GM18951 (cell line): Measurements from ENCODE around the gene CSNK1G2.

ENCODE experiments used
- POLR2A ChIP-seq: IDR thresholded peaks from 4 replicates; pipeline ENCODE4 v1.6.1; 2011; ENCODE audit warnings: mild to moderate bottlenecking; ENCODE audit not compliant: insufficient read length, insufficient read depth; ENCODE audit errors: extremely low read depth
- in situ Hi-C: fragments of 300-500 bp; cut with MboI; formaldehyde crosslinking; loops from one replicate; pipeline ENCODE4 v1.12.0; 2022; ENCODE audit warnings: low sequenced_read_pairs, mixed read lengths, inconsistent platforms; ENCODE audit not compliant: unreplicated experiment

The CSNK1G2 gene

DNA sequence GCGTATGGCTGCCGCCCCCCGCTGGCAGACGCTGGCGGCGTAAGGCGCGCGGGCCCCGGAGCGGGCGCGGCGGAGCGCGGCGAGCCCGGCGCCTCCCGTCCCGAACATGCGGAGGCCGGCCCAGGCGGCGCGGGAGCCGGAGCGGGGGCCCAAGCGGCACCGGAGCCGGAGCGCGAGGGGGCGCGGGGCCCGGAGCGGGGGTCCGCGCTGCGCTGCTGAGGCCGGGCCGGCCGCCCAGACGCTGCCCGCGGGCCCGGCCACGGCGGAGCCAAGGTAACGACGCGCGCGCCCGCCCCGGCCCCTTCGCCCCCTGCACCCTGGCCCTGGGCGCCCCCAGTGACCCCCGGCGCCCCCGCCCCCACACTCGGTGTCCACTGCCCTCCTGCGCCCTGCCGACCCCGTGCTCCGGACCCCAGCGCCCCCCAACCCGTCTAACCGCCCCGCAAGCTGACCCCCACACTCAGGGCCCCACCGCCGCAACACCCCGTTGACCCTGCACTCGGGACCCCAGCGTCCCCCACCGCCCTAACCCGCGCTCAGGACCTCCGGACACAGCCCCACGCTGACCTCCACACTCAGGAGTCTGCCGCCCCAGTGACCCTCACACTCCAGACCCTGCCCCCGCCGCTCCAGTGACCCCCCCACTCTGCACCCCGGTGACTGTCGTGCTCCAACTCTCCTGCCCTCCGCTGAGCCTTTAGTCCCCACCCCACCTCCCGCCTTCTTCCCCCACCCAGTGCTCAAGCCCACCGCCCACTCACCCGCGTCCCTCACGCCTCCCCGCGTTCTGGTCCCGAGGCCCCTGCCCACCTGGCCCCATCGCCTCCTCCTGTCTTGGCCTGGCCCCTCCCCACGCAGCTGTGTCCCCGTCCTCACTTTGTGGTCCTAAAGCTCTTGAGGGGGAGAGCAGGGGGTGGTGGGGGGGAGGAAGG lies at the start of gene CSNK1G2:
Gene CSNK1G2 (plus strand): TSS at position 27 of the 932 bp plus-strand sequence. CDS start 28,601 bp downstream, outside the sequence.
- in situ Hi-C loops, result no loop called here
- peak; percentile 61 for TF ChIP-seq POLR2A

GRCh38 chr19:1893791-1894190 lies 47.2 kb upstream of the CSNK1G2 start:
- in situ Hi-C loops, result no loop called here
- TF ChIP-seq POLR2A, result no peak

DNA sequence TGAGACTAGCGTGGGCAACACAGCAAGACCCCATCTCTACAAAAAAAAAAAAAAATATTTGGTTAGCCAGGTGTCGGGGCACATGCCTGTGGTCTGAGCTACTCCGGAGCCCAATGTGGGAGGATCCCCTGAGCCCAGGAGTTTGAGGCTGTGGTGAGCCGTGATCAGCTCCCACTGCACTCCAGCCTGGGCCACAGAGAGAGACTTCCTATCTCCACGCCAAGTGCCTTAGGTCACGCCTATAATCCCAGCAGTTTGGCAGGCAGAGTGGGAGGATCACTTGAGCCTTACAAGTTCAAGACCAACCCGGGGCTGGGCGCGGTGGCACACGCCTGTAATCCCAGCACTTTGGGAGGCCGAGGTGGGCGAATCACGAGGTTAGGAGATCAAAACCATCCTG lies 44.5 kb upstream of the CSNK1G2 start:
- in situ Hi-C loops, result no loop called here
- no peak for TF ChIP-seq POLR2A

GRCh38 chr19:1901940-1902404 lies 39.0 kb upstream of the CSNK1G2 start:
- TF ChIP-seq POLR2A, result no peak
- in situ Hi-C loops, result no loop called here

- TF ChIP-seq POLR2A, result no peak
- in situ Hi-C loops, result no loop called here
Measured at GRCh38 chr19:1902923-1903322, 38.0 kb upstream of the CSNK1G2 start.

DNA sequence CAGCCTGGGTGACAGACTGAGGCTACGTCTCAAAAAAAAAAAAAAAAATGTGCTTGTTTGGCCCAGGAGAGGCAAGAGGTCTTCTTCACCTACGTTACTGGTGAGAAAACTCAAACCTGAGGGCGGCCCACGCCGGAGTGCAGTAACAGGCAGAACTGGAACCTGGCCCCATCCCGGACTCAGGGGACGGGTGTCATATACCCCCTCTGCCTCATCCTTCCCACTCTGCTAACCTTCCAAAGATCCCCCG lies 36.2 kb upstream of the CSNK1G2 start:
- no peak for TF ChIP-seq POLR2A

GRCh38 chr19:1905110-1905862 lies 35.7 kb upstream of the CSNK1G2 start, which contains the start of the genes ADAT3 and SCAMP4:
Gene ADAT3, plus strand, starts transcription at chr19:1905399. Its CDS starts 6,649 bp downstream, at chr19:1912048.
Gene SCAMP4, plus strand, starts transcription at chr19:1905399. Its CDS starts 9,621 bp downstream, at chr19:1915020.
- in situ Hi-C loops, result no loop called here
- TF ChIP-seq POLR2A, result peak; percentile 78

More for the DNA sequence above, 36.2 kb upstream of the CSNK1G2 start:
- in situ Hi-C loops, result no loop called here

- in situ Hi-C loops, result no loop called here
- TF ChIP-seq POLR2A, result no peak
Measured at GRCh38 chr19:1905863-1906375, 35.1 kb upstream of the CSNK1G2 start.

DNA sequence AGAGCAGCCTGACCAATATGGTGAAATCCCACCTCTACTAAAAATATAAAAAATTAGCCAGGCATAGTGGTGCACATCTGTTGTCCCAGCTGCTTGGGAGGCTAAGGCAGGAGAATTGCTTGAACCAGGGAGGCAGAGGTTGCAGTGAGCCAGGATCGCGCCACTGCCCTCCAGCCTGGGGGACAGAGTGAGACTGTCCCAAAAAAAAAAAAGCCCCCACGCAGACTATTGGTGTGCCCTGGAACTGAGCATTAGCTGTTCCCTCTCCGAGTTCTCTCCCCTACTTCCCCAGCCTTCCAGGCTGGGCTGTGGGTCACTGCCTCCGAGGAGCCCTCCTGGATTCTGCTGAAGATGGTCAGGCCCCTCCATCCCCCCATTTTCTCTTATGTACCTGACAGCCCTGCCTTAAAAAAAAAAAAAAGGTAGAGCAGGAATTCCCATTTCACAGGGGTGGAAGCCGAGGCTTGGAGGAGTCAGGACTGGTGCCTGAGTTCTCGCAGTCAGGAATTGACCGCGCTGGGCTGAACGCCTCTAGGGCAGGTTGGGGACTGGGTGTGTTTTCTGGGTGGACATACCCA lies 33.9 kb upstream of the CSNK1G2 start:
- in situ Hi-C loops, result no loop called here
- no peak for TF ChIP-seq POLR2A

DNA sequence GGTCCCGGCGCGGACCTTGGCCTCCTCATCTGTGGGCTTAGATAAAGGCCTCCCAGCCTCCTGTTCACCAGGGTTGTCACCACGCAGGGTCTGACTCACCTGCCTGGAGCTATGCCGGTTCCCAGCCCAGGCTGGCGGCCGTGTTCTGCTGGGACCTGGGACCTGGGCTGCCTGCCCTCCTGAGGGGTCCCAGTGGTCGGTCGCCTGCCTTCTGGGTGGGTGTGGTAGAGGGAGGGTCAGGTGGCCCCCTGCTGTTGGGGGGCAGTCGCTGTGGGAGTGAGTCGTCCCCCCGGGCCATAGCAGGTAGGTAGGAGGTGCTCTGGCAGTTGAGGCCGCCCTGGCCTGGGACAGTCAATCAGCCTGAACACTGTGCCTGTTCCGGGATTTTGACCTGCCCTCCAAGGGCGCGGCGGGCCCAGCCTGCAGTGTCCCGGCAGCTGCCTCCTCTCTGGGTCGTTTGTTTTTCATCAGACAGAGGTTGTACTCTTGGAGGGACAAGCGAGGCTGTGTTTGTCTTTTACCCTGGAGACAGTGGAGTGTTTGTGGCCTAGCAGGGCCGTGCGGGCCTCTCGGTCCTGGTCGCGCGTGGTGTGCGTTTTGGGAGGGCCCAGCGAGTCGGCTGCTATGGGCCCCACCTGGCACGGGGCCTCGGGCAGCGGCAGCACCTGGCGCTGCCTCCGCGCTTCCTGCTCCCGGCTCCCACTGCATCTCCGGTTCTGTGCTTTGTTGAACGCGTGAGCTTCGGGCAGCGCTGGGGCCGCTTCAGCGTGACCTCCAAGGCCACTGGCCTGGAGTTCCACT lies 33.2 kb upstream of the CSNK1G2 start:
- in situ Hi-C loops, result no loop called here
- no peak for TF ChIP-seq POLR2A

- no peak for TF ChIP-seq POLR2A
Measured at GRCh38 chr19:1908364-1908678, 32.7 kb upstream of the CSNK1G2 start.

GRCh38 chr19:1909761-1910080 lies 31.3 kb upstream of the CSNK1G2 start:
- in situ Hi-C loops, result no loop called here
- TF ChIP-seq POLR2A, result no peak

More at GRCh38 chr19:1908364-1908678, 32.7 kb upstream of the CSNK1G2 start:
- in situ Hi-C loops, result no loop called here
